GM23338 (cell line): Measurements from ENCODE around the gene ADGRL3. TPM values are rescaled to one million over a fixed set of nuclear protein-coding genes. Genes with fewer than 3 reads are reported as not detected.
"Not testable (repeated sequence)": the region's sequence is repeated elsewhere in the genome, so short reads cannot be mapped to it uniquely, and the experiment has no call there.

Experiments used
- ATAC-seq: fragments of 200-7000 bp; cut with Tn5 transposase; 3 replicates; pipeline ENCODE4 v1.9.1; 2020
- DNase-seq: peaks from one replicate; pipeline ENCODE4 v3.0.0-alpha.2; 2015; ENCODE audit warnings: low spot score
- H2AFZ ChIP-seq: fragments of 200-600 bp; sonication (generic); 2 replicates; pipeline ENCODE4 v1.8.0; 2016; ENCODE audit warnings: antibody characterized with exemption, mild to moderate bottlenecking, moderate library complexity
- H3F3A ChIP-seq: fragments of 200-600 bp; sonication (generic); replicated peaks from 2 replicates; pipeline ENCODE4 v1.8.0; 2017; ENCODE audit warnings: antibody characterized with exemption, mixed run types, low read depth
- H3K27ac ChIP-seq: fragments of 200-600 bp; sonication (generic); 2 replicates; pipeline ENCODE4 v1.6.1; 2016; ENCODE audit warnings: low read depth
- H3K27me3 ChIP-seq: fragments of 200-600 bp; sonication (generic); 2 replicates; pipeline ENCODE4 v1.8.0; 2016; ENCODE audit warnings: mild to moderate bottlenecking, mixed run types, moderate library complexity; ENCODE audit not compliant: insufficient read depth
- H3K36me3 ChIP-seq: fragments of 200-600 bp; sonication (generic); 2 replicates; pipeline ENCODE4 v1.8.0; 2016; ENCODE audit warnings: mild to moderate bottlenecking; ENCODE audit not compliant: insufficient read depth
- H3K4me1 ChIP-seq: fragments of 200-600 bp; sonication (generic); 2 replicates; pipeline ENCODE4 v1.8.0; 2016; ENCODE audit warnings: mild to moderate bottlenecking, moderate library complexity; ENCODE audit not compliant: insufficient read depth
- H3K4me2 ChIP-seq: fragments of 200-600 bp; sonication (generic); 2 replicates; pipeline ENCODE4 v1.7.1; 2017; ENCODE audit warnings: mixed run types
- H3K4me3 ChIP-seq: fragments of 200-600 bp; sonication (generic); 2 replicates; pipeline ENCODE4 v1.6.1; 2016; ENCODE audit warnings: mixed run types
- H3K79me2 ChIP-seq: fragments of 200-600 bp; sonication (generic); replicated peaks from 2 replicates; pipeline ENCODE4 v1.8.0; 2017; ENCODE audit warnings: mild to moderate bottlenecking; ENCODE audit not compliant: insufficient read depth
- H3K9me2 ChIP-seq: fragments of 200-600 bp; sonication (generic); 2 replicates; pipeline ENCODE4 v1.8.0; 2017; ENCODE audit not compliant: insufficient read depth
- H4K20me1 ChIP-seq: fragments of 200-600 bp; sonication (generic); replicated peaks from 2 replicates; pipeline ENCODE4 v1.8.0; 2017; ENCODE audit warnings: mild to moderate bottlenecking; ENCODE audit not compliant: insufficient read depth
- H3K27ac Mint-ChIP-seq: 2 replicates; pipeline ENCODE4 v1.8.0; 2020; ENCODE audit warnings: inconsistent platforms, mild to moderate bottlenecking, moderate library complexity, mixed read lengths
- H3K27me3 Mint-ChIP-seq: 3 replicates; pipeline ENCODE4 v1.8.0; 2022; ENCODE audit warnings: low read depth, mild to moderate bottlenecking, moderate library complexity, mixed read lengths, inconsistent platforms; ENCODE audit not compliant: insufficient read depth, poor library complexity
- H3K36me3 Mint-ChIP-seq: 3 replicates; pipeline ENCODE4 v1.8.0; 2021; ENCODE audit warnings: low read depth, mild to moderate bottlenecking, inconsistent platforms, moderate library complexity, mixed read lengths
- H3K4me1 Mint-ChIP-seq: 3 replicates; pipeline ENCODE4 v1.8.0; 2020; ENCODE audit warnings: mild to moderate bottlenecking, inconsistent platforms, mixed read lengths
- H3K4me3 Mint-ChIP-seq: 3 replicates; pipeline ENCODE4 v1.8.0; 2021; ENCODE audit warnings: moderate library complexity, mild to moderate bottlenecking, inconsistent platforms, mixed read lengths
- H3K9me3 Mint-ChIP-seq: 3 replicates; pipeline ENCODE4 v1.8.0; 2020; ENCODE audit warnings: moderate library complexity, mild to moderate bottlenecking, inconsistent platforms, mixed read lengths
- CREB1 ChIP-seq: fragments of 250-450 bp; sonication (Bioruptor Pico); IDR thresholded peaks from 2 replicates; pipeline ENCODE4 v1.5.0; 2020; ENCODE audit warnings: low read depth, mild to moderate bottlenecking, moderate library complexity
- ETS1 ChIP-seq: IDR thresholded peaks from 2 replicates; pipeline ENCODE4 v1.6.1; 2016; ENCODE audit warnings: antibody characterized with exemption
- EZH2phosphoT487 ChIP-seq: fragments of 200-600 bp; sonication (generic); IDR thresholded peaks from one replicate; pipeline ENCODE4 v1.8.1; 2018; ENCODE audit warnings: antibody characterized with exemption; ENCODE audit not compliant: unreplicated experiment
- NANOG ChIP-seq: IDR thresholded peaks from 2 replicates; pipeline ENCODE4 v1.6.1; 2016; ENCODE audit warnings: antibody characterized with exemption, borderline replicate concordance
- POLR2AphosphoS5 ChIP-seq: IDR thresholded peaks from 2 replicates; pipeline ENCODE4 v1.6.1; 2016; ENCODE audit warnings: antibody characterized with exemption, low read depth
- STAT1 ChIP-seq: IDR thresholded peaks from one replicate; pipeline ENCODE4 v1.6.1; 2016; ENCODE audit warnings: antibody characterized with exemption; ENCODE audit not compliant: unreplicated experiment
- ZNF114 ChIP-seq: fragments of 250-450 bp; sonication (Bioruptor Pico); IDR thresholded peaks from 2 replicates; pipeline ENCODE4 v1.5.0; 2020; ENCODE audit warnings: mild to moderate bottlenecking, moderate library complexity
- polyA plus RNA-seq: library from polyadenylated mRNA; unstranded; fragments of >200 nt; fragmentation: Nextera tagmentation; extraction: Ambion mirVana; gene quantifications from 2 replicates; pipeline ENCODE4 v1.2.1, GENCODE V29; 2016
- total RNA-seq: library from RNA; depleted of rRNA; stranded (reverse); fragments of >200 nt; shearing (Covaris generic); gene quantifications from 2 replicates; pipeline ENCODE4 v1.2.3, GENCODE V29; 2014
- TF ChIP-seq, protein P1 (sequence below), 2 experiments: fragments of 200-600 bp in 1 of 2; sonication (generic) in 1 of 2; conservative IDR thresholded peaks; 2 replicates each; pipeline versions ENCODE4 v1.5.1 to v1.6.1; 2016 to 2017; ENCODE audit warnings: antibody characterized with exemption in 2 of 2, low read depth in 2 of 2, mild to moderate bottlenecking in 2 of 2, moderate library complexity in 1 of 2
- TF ChIP-seq, protein P2 (sequence below): IDR thresholded peaks from one replicate; pipeline ENCODE4 v1.6.1; 2018; ENCODE audit warnings: antibody characterized with exemption; ENCODE audit not compliant: unreplicated experiment

ADGRL3 gene
- total and polyA plus RNA-seq, 2 experiments from 2014 or later, result 9.7 to 16.5 TPM

GRCh38 chr4:61507091-61507490 lies 307.0 kb downstream of the ADGRL3 start (continued):
- TF ChIP-seq, protein P1, sequence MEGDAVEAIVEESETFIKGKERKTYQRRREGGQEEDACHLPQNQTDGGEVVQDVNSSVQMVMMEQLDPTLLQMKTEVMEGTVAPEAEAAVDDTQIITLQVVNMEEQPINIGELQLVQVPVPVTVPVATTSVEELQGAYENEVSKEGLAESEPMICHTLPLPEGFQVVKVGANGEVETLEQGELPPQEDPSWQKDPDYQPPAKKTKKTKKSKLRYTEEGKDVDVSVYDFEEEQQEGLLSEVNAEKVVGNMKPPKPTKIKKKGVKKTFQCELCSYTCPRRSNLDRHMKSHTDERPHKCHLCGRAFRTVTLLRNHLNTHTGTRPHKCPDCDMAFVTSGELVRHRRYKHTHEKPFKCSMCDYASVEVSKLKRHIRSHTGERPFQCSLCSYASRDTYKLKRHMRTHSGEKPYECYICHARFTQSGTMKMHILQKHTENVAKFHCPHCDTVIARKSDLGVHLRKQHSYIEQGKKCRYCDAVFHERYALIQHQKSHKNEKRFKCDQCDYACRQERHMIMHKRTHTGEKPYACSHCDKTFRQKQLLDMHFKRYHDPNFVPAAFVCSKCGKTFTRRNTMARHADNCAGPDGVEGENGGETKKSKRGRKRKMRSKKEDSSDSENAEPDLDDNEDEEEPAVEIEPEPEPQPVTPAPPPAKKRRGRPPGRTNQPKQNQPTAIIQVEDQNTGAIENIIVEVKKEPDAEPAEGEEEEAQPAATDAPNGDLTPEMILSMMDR (conservative IDR thresholded peaks at IDR 0.05; ENCODE audit: low read depth in 2 of 2), result no peak
- TF ChIP-seq ZNF114 (CRISPR knock-in tag), result no peak
- TF ChIP-seq NANOG, result no peak
- TF ChIP-seq EZH2phosphoT487, result no peak
- no peak for TF ChIP-seq POLR2AphosphoS5
- no peak for TF ChIP-seq STAT1
- TF ChIP-seq, protein P2, sequence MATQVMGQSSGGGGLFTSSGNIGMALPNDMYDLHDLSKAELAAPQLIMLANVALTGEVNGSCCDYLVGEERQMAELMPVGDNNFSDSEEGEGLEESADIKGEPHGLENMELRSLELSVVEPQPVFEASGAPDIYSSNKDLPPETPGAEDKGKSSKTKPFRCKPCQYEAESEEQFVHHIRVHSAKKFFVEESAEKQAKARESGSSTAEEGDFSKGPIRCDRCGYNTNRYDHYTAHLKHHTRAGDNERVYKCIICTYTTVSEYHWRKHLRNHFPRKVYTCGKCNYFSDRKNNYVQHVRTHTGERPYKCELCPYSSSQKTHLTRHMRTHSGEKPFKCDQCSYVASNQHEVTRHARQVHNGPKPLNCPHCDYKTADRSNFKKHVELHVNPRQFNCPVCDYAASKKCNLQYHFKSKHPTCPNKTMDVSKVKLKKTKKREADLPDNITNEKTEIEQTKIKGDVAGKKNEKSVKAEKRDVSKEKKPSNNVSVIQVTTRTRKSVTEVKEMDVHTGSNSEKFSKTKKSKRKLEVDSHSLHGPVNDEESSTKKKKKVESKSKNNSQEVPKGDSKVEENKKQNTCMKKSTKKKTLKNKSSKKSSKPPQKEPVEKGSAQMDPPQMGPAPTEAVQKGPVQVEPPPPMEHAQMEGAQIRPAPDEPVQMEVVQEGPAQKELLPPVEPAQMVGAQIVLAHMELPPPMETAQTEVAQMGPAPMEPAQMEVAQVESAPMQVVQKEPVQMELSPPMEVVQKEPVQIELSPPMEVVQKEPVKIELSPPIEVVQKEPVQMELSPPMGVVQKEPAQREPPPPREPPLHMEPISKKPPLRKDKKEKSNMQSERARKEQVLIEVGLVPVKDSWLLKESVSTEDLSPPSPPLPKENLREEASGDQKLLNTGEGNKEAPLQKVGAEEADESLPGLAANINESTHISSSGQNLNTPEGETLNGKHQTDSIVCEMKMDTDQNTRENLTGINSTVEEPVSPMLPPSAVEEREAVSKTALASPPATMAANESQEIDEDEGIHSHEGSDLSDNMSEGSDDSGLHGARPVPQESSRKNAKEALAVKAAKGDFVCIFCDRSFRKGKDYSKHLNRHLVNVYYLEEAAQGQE, result no peak

GRCh38 chr4:61509721-61510241 lies 309.7 kb downstream of the ADGRL3 start:
- Mint-ChIP-seq H3K4me1 (peaks cover 17% of the 10 kb centered on the region; the same call in 2 of the 3 replicates), H3K36me3 (peaks cover 13% of the 10 kb centered on the region)
- H3K4me3 ChIP-seq, H3K9me3 Mint-ChIP-seq, H3K4me2 ChIP-seq, H3K27ac Mint-ChIP-seq, H3K4me3 Mint-ChIP-seq, H3K27me3 ChIP-seq, H4K20me1 ChIP-seq, H3F3A ChIP-seq, H3K36me3 ChIP-seq, H3K79me2 ChIP-seq, ATAC-seq, H3K4me1 ChIP-seq, H3K27ac ChIP-seq, H3K27me3 Mint-ChIP-seq, H2AFZ ChIP-seq, H3K9me2 ChIP-seq, DNase-seq: not testable (repeated sequence)

- H2AFZ ChIP-seq, result no peak overlapping the region
- no peak overlapping the region for H3K27ac Mint-ChIP-seq
- TF ChIP-seq CREB1 (no peak), ETS1 (no peak)
- TF ChIP-seq, protein P1 (conservative IDR thresholded peaks at IDR 0.05; ENCODE audit: low read depth in 2 of 2), result no peak
- TF ChIP-seq, protein P2, result no peak
These were observed 311.8 kb downstream of the ADGRL3 start for GRCh38 chr4:61511716-61512488.

More at GRCh38 chr4:61511716-61512488, 311.8 kb downstream of the ADGRL3 start:
- ATAC-seq, result no peak
- Mint-ChIP-seq H3K27me3 (no peaks in the 10 kb centered on the region), H3K36me3 (peaks cover 13% of the 10 kb centered on the region), H3K4me3 (no peak overlapping the region), H3K4me1 (peaks cover 26% of the 10 kb centered on the region), H3K9me3 (no peaks in the 10 kb centered on the region; the same call in 2 of the 3 replicates)
- Histone ChIP-seq H3K4me2 (no peak overlapping the region), H3K27me3 (no peaks in the 10 kb centered on the region), H3K27ac (no peak overlapping the region), H4K20me1 (no peaks in the 10 kb centered on the region), H3K36me3 (no peaks in the 10 kb centered on the region), H3K9me2 (no peaks in the 10 kb centered on the region; the same call in 1 of the 2 replicates), H3K4me3 (no peak overlapping the region), H3K79me2 (no peaks in the 10 kb centered on the region; the same call in 1 of the 2 replicates), H3F3A (no peaks in the 10 kb centered on the region), H3K4me1 (peaks cover 5% of the 10 kb centered on the region)
- no peak for DNase-seq
